IMR-90 (cell line): ENCODE measurements around the gene GKN1. TPM values are rescaled to one million over a fixed set of nuclear protein-coding genes. Genes with fewer than 3 reads are reported as not detected.

ENCODE experiments used
- ATAC-seq: fragments of 200-7000 bp; cut with Tn5 transposase; 2 replicates; pipeline ENCODE4 v1.9.1; 2020; ENCODE audit warnings: low read depth, mild to moderate bottlenecking, moderate library complexity
- BruUV-seq: library from RNA; stranded (reverse); fragments of 400-500 nt; replicated peaks from 2 replicates; lab custom pipeline; 2021; lab: Mats Ljungman, UMichigan
- CTCF ChIA-PET: fragments of 300-600 bp; formaldehyde crosslinking; extraction: SDS; loops from one replicate; lab custom pipeline; 2021; ENCODE audit warnings: antibody characterized with exemption; lab: Yijun Ruan, JAX
- POLR2A ChIA-PET: fragments of 300-600 bp; sonication (Branson Sonifier 250); formaldehyde crosslinking; loops from one replicate; lab custom pipeline; 2022; ENCODE audit warnings: antibody characterized with exemption; ENCODE audit not compliant: unreplicated experiment; lab: Charles Lee
- DNase-seq: peaks from one replicate; pipeline ENCODE4 v3.0.0; 2013
- H2AFZ ChIP-seq: replicated peaks from 2 replicates; pipeline ENCODE3; 2013; ENCODE audit warnings: low read length, mild to moderate bottlenecking; ENCODE audit not compliant: poor library complexity
- H2AK5ac ChIP-seq: 2 replicates; pipeline ENCODE4 v1.6.1; 2013; ENCODE audit warnings: low read depth, low read length, inconsistent platforms
- H2AK9ac ChIP-seq: replicated peaks from 2 replicates; pipeline ENCODE3; 2013; ENCODE audit warnings: mild to moderate bottlenecking, low read depth, low read length, moderate library complexity; ENCODE audit not compliant: poor library complexity
- H2BK120ac ChIP-seq: 2 replicates; pipeline ENCODE4 v1.6.1; 2013; ENCODE audit warnings: low read depth, low read length, inconsistent platforms
- H2BK15ac ChIP-seq: 3 replicates; pipeline ENCODE4 v1.6.1; 2013; ENCODE audit warnings: low read depth, low read length, inconsistent platforms
- H2BK20ac ChIP-seq: 2 replicates; pipeline ENCODE4 v1.6.1; 2013; ENCODE audit warnings: low read depth, mild to moderate bottlenecking, inconsistent platforms, low read length, moderate library complexity
- H2BK5ac ChIP-seq: 2 replicates; pipeline ENCODE4 v1.6.1; 2013; ENCODE audit warnings: mild to moderate bottlenecking, low read depth, low read length, inconsistent platforms; ENCODE audit not compliant: poor library complexity, severe bottlenecking
- H3K14ac ChIP-seq: replicated peaks from 2 replicates; pipeline ENCODE4 v1.6.1; 2013; ENCODE audit warnings: low read depth, low read length, inconsistent platforms
- H3K18ac ChIP-seq: 2 replicates; pipeline ENCODE4 v1.6.1; 2013; ENCODE audit warnings: low read depth, low read length, control low read depth
- H3K23ac ChIP-seq: 2 replicates; pipeline ENCODE4 v1.6.1; 2013; ENCODE audit warnings: low read depth, low read length, inconsistent platforms
- H3K27ac ChIP-seq: 2 replicates; pipeline ENCODE4 v1.5.1; 2013; ENCODE audit warnings: mild to moderate bottlenecking, control low read depth, low read length; ENCODE audit not compliant: insufficient read depth
- H3K27me3 ChIP-seq: 2 replicates; pipeline ENCODE4 v1.6.1; 2013; ENCODE audit warnings: low read length; ENCODE audit not compliant: control insufficient read depth, insufficient read depth
- H3K36me3 ChIP-seq: 2 replicates; pipeline ENCODE4 v1.6.1; 2013; ENCODE audit warnings: low read length, mixed read lengths; ENCODE audit not compliant: control insufficient read depth, insufficient read depth
- H3K4ac ChIP-seq: 2 replicates; pipeline ENCODE4 v1.6.1; 2013; ENCODE audit warnings: low read depth, low read length, inconsistent platforms
- H3K4me1 ChIP-seq: 2 replicates; pipeline ENCODE4 v1.6.1; 2013; ENCODE audit warnings: low read length, mixed read lengths; ENCODE audit not compliant: control insufficient read depth, insufficient read depth
- H3K4me2 ChIP-seq: 2 replicates; pipeline ENCODE4 v1.6.1; 2013; ENCODE audit warnings: low read depth, mild to moderate bottlenecking, control low read depth, low read length, moderate library complexity
- H3K4me3 ChIP-seq: 2 replicates; pipeline ENCODE4 v1.5.1; 2013; ENCODE audit warnings: low read depth, mild to moderate bottlenecking, control low read depth, low read length, moderate library complexity; ENCODE audit not compliant: insufficient read depth
- H3K56ac ChIP-seq: 2 replicates; pipeline ENCODE4 v1.6.1; 2013; ENCODE audit warnings: low read length, inconsistent platforms; ENCODE audit not compliant: insufficient read depth; ENCODE audit errors: extremely low read depth
- H3K79me1 ChIP-seq, 2 experiments: 2 replicates each; pipeline ENCODE4 v1.6.1; 2013; ENCODE audit warnings: low read length in 2 of 2, inconsistent platforms in 1 of 2, low read depth in 1 of 2
- H3K9ac ChIP-seq: 2 replicates; pipeline ENCODE4 v1.6.1; 2013; ENCODE audit warnings: low read depth, low read length, control low read depth
- H3K9me1 ChIP-seq: 2 replicates; pipeline ENCODE4 v1.6.1; 2013; ENCODE audit warnings: low read length, inconsistent platforms; ENCODE audit not compliant: insufficient read depth
- H3K9me3 ChIP-seq: 2 replicates; pipeline ENCODE4 v1.6.1; 2013; ENCODE audit warnings: low read length; ENCODE audit not compliant: control insufficient read depth, insufficient read depth
- H4K20me1 ChIP-seq: 2 replicates; pipeline ENCODE4 v1.6.1; 2013; ENCODE audit warnings: low read length, inconsistent platforms; ENCODE audit not compliant: insufficient read depth
- H4K5ac ChIP-seq: 2 replicates; pipeline ENCODE4 v1.6.1; 2013; ENCODE audit warnings: mild to moderate bottlenecking, low read depth, low read length, control low read depth
- H4K8ac ChIP-seq, 2 experiments: 2 replicates each; pipeline ENCODE4 v1.6.1; 2013; ENCODE audit warnings: low read depth in 2 of 2, low read length in 2 of 2, control low read depth in 1 of 2, inconsistent platforms in 1 of 2
- H4K91ac ChIP-seq: 2 replicates; pipeline ENCODE4 v1.6.1; 2013; ENCODE audit warnings: low read depth, low read length, inconsistent platforms; ENCODE audit not compliant: insufficient read depth
- BHLHE40 ChIP-seq: fragments of 150-350 bp; IDR thresholded peaks from 2 replicates; pipeline ENCODE4 v1.6.1; 2016; ENCODE audit warnings: mild to moderate bottlenecking, low read depth, low read length
- CEBPB ChIP-seq: IDR thresholded peaks from 2 replicates; pipeline ENCODE4 v1.6.1; 2012; ENCODE audit warnings: low read depth, low read length, improper control_type of control experiment
- CHD1 ChIP-seq: IDR thresholded peaks from 2 replicates; pipeline ENCODE4 v1.6.1; 2012; ENCODE audit warnings: low read depth, low read length, improper control_type of control experiment
- CTCF ChIP-seq: conservative IDR thresholded peaks from 2 replicates; pipeline ENCODE4 v1.5.1; 2012; ENCODE audit warnings: mild to moderate bottlenecking, low read depth, low read length, improper control_type of control experiment
- ELK1 ChIP-seq: fragments of 150-350 bp; IDR thresholded peaks from 2 replicates; pipeline ENCODE4 v1.6.1; 2016; ENCODE audit warnings: low read depth, mild to moderate bottlenecking, low read length, moderate library complexity, borderline replicate concordance
- FOS ChIP-seq: fragments of 150-350 bp; IDR thresholded peaks from 2 replicates; pipeline ENCODE4 v1.6.1; 2016; ENCODE audit warnings: low read depth, low read length
- MAFK ChIP-seq: IDR thresholded peaks from 2 replicates; pipeline ENCODE4 v1.6.1; 2012; ENCODE audit warnings: low read depth, low read length, improper control_type of control experiment
- MAZ ChIP-seq: IDR thresholded peaks from 2 replicates; pipeline ENCODE4 v1.6.1; 2012; ENCODE audit warnings: low read depth, mild to moderate bottlenecking, low read length, improper control_type of control experiment, moderate library complexity, borderline replicate concordance
- MXI1 ChIP-seq: IDR thresholded peaks from 2 replicates; pipeline ENCODE4 v1.6.1; 2012; ENCODE audit warnings: low read depth, mild to moderate bottlenecking, low read length, moderate library complexity, borderline replicate concordance
- NFE2L2 ChIP-seq: fragments of 150-350 bp; IDR thresholded peaks from 2 replicates; pipeline ENCODE4 v1.6.1; 2016; ENCODE audit warnings: low read depth, mild to moderate bottlenecking, low read length
- POLR2A ChIP-seq: IDR thresholded peaks from 2 replicates; pipeline ENCODE4 v1.6.1; 2012; ENCODE audit warnings: mild to moderate bottlenecking, low read depth, low read length
- RAD21 ChIP-seq: IDR thresholded peaks from 2 replicates; pipeline ENCODE4 v1.6.1; 2012; ENCODE audit warnings: low read length, improper control_type of control experiment
- RCOR1 ChIP-seq: IDR thresholded peaks from 2 replicates; pipeline ENCODE4 v1.6.1; 2012; ENCODE audit warnings: mild to moderate bottlenecking, low read length, improper control_type of control experiment; ENCODE audit not compliant: insufficient replicate concordance
- RFX5 ChIP-seq: IDR thresholded peaks from 2 replicates; pipeline ENCODE4 v1.8.0; 2012; ENCODE audit warnings: low read depth, mild to moderate bottlenecking, low read length, moderate library complexity
- SMC3 ChIP-seq: fragments of 150-350 bp; IDR thresholded peaks from 2 replicates; pipeline ENCODE4 v1.6.1; 2016; ENCODE audit warnings: low read depth, mild to moderate bottlenecking, antibody characterized with exemption, low read length, moderate library complexity
- WGBS, 2 experiments: methylation state at CpG; one replicate each; pipeline versions ENCODE4 v1.1.5 to v1.1.7; 2013; ENCODE audit warnings: missing lambda C conversion rate in 2 of 2; ENCODE audit not compliant: insufficient read length in 1 of 2; ENCODE audit errors: extremely low coverage in 2 of 2; 5-methylcytosine and 5-hydroxymethylcytosine counted together
- dilution Hi-C: fragments of 300-500 bp; cut with HindIII; formaldehyde crosslinking; loops from one replicate; pipeline ENCODE4 v1.14.3; 2018; ENCODE audit warnings: low sequenced_read_pairs; ENCODE audit not compliant: unreplicated experiment
- in situ Hi-C: fragments of 300-500 bp; cut with MboI; formaldehyde crosslinking; loops from 3 replicates; pipeline ENCODE4 v1.14.3; 2019; ENCODE audit warnings: low sequenced_read_pairs, inconsistent platforms, mixed read lengths
- intact Hi-C: fragments of 100-400 bp; cut with micrococcal nuclease; formaldehyde crosslinking; loops from 2 replicates; pipeline ENCODE4 v1.10.0; 2022
- polyA plus RNA-seq, 3 experiments: library from polyadenylated mRNA; depleted of rRNA; stranded (reverse); fragments of >200 nt; gene quantifications; 2 replicates each; pipeline ENCODE4 v1.2.3, GENCODE V29; 2012; ENCODE audit warnings: low replicate concordance in 1 of 3
- total RNA-seq: library from RNA; depleted of rRNA; stranded (reverse); fragments of >200 nt; gene quantifications from 2 replicates; pipeline ENCODE4 v1.2.3, GENCODE V29; 2012
- TF ChIP-seq, protein P1 (sequence below): fragments of 150-350 bp; IDR thresholded peaks from 2 replicates; pipeline ENCODE4 v1.6.1; 2017; ENCODE audit warnings: mild to moderate bottlenecking, antibody characterized with exemption, low read length, low read depth

The GKN1 gene
- total and polyA plus RNA-seq, 2 of the 4 experiments (the other 2 are of a cell fraction), result not detected

DNA sequence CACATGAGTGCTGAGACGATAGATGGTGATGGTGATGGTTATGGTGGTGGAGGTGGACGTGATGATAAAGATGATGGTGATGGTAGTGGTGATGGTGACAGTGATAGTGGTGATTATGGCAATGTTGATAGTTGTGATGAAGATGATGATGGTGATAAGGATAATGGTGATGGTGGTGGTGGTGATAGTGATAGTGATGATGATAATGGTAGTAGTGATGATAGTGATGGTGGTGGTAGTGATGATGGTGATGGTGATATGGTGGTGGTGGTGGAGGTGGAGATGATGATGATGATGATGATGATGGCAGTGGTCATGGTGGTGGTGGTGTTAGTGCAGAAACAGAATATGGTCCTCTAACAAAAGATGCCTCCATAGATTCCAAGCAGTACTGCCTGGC lies 48.8 kb downstream of the GKN1 start:
- H2AFZ ChIP-seq, result no peak overlapping the region
- H3K9ac ChIP-seq, result no peak overlapping the region
- in situ Hi-C loops (no loop called here), intact Hi-C loops (no loop called here), dilution Hi-C loops (loop anchor here (25.0 kb wide), 1 partner anchor 289 kb away; no protein-coding TSS in a partner anchor)
- peaks cover 87% of the 10 kb centered on the region for H4K20me1 ChIP-seq
- H4K91ac ChIP-seq, result no peak overlapping the region
- H3K23ac ChIP-seq, result no peak overlapping the region
- H3K18ac ChIP-seq, result no peak overlapping the region
- no peak overlapping the region for H3K4ac ChIP-seq
- WGBS, 2 experiments, result 100% methylated on average over 2 of the region's 2 CpGs; no CpG with 5 or more reads in 1 of the 2 experiments
- TF ChIP-seq SMC3 (no peak), RFX5 (no peak), RCOR1 (no peak), CEBPB (no peak), CTCF (no peak), MXI1 (no peak), RAD21 (no peak), CHD1 (no peak), NFE2L2 (no peak), FOS (no peak), MAZ (no peak), BHLHE40 (no peak), MAFK (no peak), POLR2A (no peak), ELK1 (no peak)
- TF ChIP-seq, protein P1, sequence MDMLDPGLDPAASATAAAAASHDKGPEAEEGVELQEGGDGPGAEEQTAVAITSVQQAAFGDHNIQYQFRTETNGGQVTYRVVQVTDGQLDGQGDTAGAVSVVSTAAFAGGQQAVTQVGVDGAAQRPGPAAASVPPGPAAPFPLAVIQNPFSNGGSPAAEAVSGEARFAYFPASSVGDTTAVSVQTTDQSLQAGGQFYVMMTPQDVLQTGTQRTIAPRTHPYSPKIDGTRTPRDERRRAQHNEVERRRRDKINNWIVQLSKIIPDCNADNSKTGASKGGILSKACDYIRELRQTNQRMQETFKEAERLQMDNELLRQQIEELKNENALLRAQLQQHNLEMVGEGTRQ, result no peak
- H3K14ac ChIP-seq, result no peak overlapping the region
- no peak overlapping the region for H3K4me2 ChIP-seq
- H3K27ac ChIP-seq, result no peak overlapping the region
- no TSS peak for BruUV-seq
- H3K9me3 ChIP-seq, result no peaks in the 10 kb centered on the region
- no peak overlapping the region for H2AK9ac ChIP-seq
- no peak overlapping the region for H3K4me3 ChIP-seq
- H2BK5ac ChIP-seq, result no peak overlapping the region
- DNase-seq (no peak), ATAC-seq (no peak)
- peaks cover 33% of the 10 kb centered on the region for H3K9me1 ChIP-seq
- H3K4me1 ChIP-seq, result peaks cover 20% of the 10 kb centered on the region
- peaks cover 11% of the 10 kb centered on the region; the same call in 1 of the 2 replicates for H3K36me3 ChIP-seq
- POLR2A ChIA-PET, result no interaction called here
- no peak overlapping the region for H3K56ac ChIP-seq
- H2AK5ac ChIP-seq, result no peak overlapping the region
- no peak overlapping the region for H2BK15ac ChIP-seq
- H3K79me1 ChIP-seq, result peaks cover 58 to 84% of the 10 kb centered on the region in 2 experiments
- H4K8ac ChIP-seq, result no peak overlapping the region
- H3K27me3 ChIP-seq, result no peaks in the 10 kb centered on the region
- CTCF ChIA-PET, result interaction anchor here (1.0 kb wide), 1 partner anchor 24 kb away, joined by 4 read pairs; no protein-coding TSS in a partner anchor
- no peak overlapping the region for H2BK20ac ChIP-seq
- H2BK120ac ChIP-seq, result no peak overlapping the region
- H4K5ac ChIP-seq, result no peak overlapping the region
